Stimulated activated CD8-positive, alpha-beta memory T cell treated with anti-CD3 and anti-CD28 coated beads, Interleukin-12 subunit alpha, Interleukin-12 subunit beta, amount 100 ng/mL, for 24 hours (primary cell): ENCODE data around the gene AMBP.

ENCODE experiments used
- DNase-seq: peaks from one replicate; pipeline ENCODE4 v3.0.0-alpha.2; 2020; ENCODE audit errors: extremely low read depth

Gene AMBP

GRCh38 chr9:114031948-114032840, 45.9 kb downstream of the AMBP start:
- DNase-seq, result no peak

- no peak for DNase-seq
Observed at GRCh38 chr9:114031037-114031630, 47.0 kb downstream of the AMBP start.

- no peak for DNase-seq
Observed at GRCh38 chr9:114030364-114030763, 47.7 kb downstream of the AMBP start.

- no peak for DNase-seq
Observed at GRCh38 chr9:114029311-114030170, 48.6 kb downstream of the AMBP start.

GRCh38 chr9:114028646-114029045, 49.5 kb downstream of the AMBP start:
- no peak for DNase-seq

GRCh38 chr9:114027863-114028465, 50.1 kb downstream of the AMBP start:
- no peak for DNase-seq

- no peak for DNase-seq
Observed at GRCh38 chr9:114027159-114027862, 50.8 kb downstream of the AMBP start.

- no peak for DNase-seq
Observed at GRCh38 chr9:114026335-114026734, 51.8 kb downstream of the AMBP start.

- no peak for DNase-seq
Observed at GRCh38 chr9:114025760-114026159, 52.3 kb downstream of the AMBP start.

GRCh38 chr9:114025196-114025753, 52.8 kb downstream of the AMBP start:
- DNase-seq, result no peak

- no peak for DNase-seq
Observed at GRCh38 chr9:114023961-114024360, 54.1 kb downstream of the AMBP start.

- no peak for DNase-seq
Observed at GRCh38 chr9:114021578-114021977, 56.5 kb downstream of the AMBP start.

- DNase-seq, result no peak
Observed at GRCh38 chr9:114017741-114018715, 60.1 kb downstream of the AMBP start.

GRCh38 chr9:114016629-114017423, 61.3 kb downstream of the AMBP start:
- DNase-seq, result no peak

- no peak for DNase-seq
Observed at GRCh38 chr9:114016101-114016500, 62.0 kb downstream of the AMBP start.

- DNase-seq, result no peak
Observed at GRCh38 chr9:114015607-114016006, 62.5 kb downstream of the AMBP start.

- DNase-seq, result no peak
Observed at GRCh38 chr9:114014044-114014443, 64.1 kb downstream of the AMBP start.

- no peak for DNase-seq
Observed at GRCh38 chr9:114012126-114012525, 66.0 kb downstream of the AMBP start.

- no peak for DNase-seq
Observed at GRCh38 chr9:114011313-114011712, 66.8 kb downstream of the AMBP start.
